Rectal smooth muscle tissue (tissue), 1 donor: ENCODE measurements around the gene LDB3.
A peak's percentile ranks its signal among the peaks of the same experiment; 100 is the strongest.

ENCODE experiments used
- H3K27ac ChIP-seq: one replicate; pipeline ENCODE4 v1.7.0; 2013; ENCODE audit warnings: low read depth, low read length, inconsistent platforms
- H3K27me3 ChIP-seq: one replicate; pipeline ENCODE4 v1.7.0; 2013; ENCODE audit warnings: low read length; ENCODE audit not compliant: control insufficient read depth, insufficient read depth
- H3K36me3 ChIP-seq: one replicate; pipeline ENCODE4 v1.7.0; 2013; ENCODE audit warnings: low read length; ENCODE audit not compliant: control insufficient read depth, insufficient read depth
- H3K4me1 ChIP-seq: one replicate; pipeline ENCODE4 v1.7.0; 2013; ENCODE audit warnings: low read length; ENCODE audit not compliant: control insufficient read depth, insufficient read depth
- H3K4me3 ChIP-seq: one replicate; pipeline ENCODE4 v1.7.0; 2013; ENCODE audit warnings: low read length
- H3K9ac ChIP-seq: one replicate; pipeline ENCODE4 v1.7.0; 2013; ENCODE audit warnings: low read length

The LDB3 gene

DNA sequence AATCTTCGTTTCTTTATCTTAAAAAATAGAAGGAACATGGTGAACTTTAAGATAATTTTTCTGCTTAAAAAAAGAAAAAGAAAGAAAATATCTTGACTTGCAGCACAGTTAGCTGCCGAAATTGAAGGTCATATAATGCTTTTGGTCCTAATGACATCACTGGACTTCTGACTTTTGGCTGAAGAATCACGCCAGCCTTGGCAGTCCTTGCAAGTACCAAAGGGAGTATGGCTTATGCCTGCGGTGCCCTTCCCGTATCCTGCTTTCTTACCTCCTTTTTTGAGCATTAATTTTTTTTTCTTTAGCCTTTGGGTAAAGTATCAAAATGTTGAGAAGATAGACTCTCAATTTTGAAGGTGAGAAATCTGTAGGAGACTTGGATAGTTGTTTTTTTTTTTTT, 95.1 kb downstream of the LDB3 start:
- Histone ChIP-seq H3K4me1 (peaks cover 26% of the 10 kb centered on the region), H3K27me3 (no peaks in the 10 kb centered on the region), H3K9ac (no peak overlapping the region), H3K36me3 (no peaks in the 10 kb centered on the region), H3K27ac (no peak overlapping the region), H3K4me3 (no peak overlapping the region)

DNA sequence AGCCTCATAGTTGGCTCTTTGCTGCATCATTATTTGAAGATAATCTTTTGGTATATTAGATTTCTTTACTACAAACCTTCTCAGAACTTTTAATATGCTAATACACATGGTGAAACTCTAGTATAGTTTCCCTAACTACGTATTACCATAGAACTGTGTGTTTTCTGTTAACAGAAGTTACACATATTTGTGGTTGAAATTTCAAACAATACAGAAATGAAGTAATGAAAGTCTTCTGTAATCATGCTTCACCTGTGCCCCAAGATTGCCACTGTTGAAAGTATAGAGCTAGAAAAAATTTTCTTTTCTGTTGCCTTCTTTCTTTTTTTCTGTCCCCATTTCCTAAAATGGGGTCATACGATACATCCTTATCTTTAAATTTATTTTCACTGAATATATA, 97.2 kb downstream of the LDB3 start:
- no peak overlapping the region for H3K4me3 ChIP-seq
- H3K4me1 ChIP-seq = peaks cover 35% of the 10 kb centered on the region
- H3K36me3 ChIP-seq = no peaks in the 10 kb centered on the region
- no peak overlapping the region for H3K27ac ChIP-seq
- H3K9ac ChIP-seq = no peak overlapping the region
- H3K27me3 ChIP-seq = no peaks in the 10 kb centered on the region

DNA sequence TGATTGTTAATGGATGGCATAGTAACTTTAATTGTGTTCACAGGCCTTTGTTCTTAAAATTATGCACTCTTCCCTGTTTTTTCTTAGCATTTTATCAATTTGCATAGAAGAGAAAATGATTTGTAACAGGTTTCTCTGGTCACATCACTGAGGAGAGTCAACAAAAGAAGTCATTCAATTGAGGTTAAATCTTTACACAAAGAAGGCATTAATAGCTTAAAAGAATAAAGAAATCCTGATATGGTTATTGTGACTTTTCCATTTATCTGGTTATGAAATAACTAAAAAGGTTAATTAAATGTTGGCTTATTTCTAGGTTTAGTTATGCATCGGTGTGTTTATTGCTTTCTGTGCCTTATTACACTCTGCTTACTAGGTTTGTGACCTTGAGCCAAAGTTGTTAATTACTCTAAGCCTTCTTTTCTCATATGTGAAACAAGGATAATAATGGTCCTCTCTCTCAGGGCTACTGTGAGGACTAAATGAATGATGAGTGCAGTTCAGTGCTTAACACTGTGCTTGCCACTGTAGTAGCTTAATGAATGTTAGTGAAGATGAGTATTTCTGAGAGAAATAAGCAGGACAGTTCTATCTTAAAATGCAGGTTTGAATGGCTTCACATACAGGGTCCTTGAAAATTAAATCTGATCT, 100.2 kb downstream of the LDB3 start:
- H3K4me1 ChIP-seq = peaks cover 27% of the 10 kb centered on the region
- H3K27ac ChIP-seq = no peak overlapping the region
- H3K4me3 ChIP-seq = no peak overlapping the region
- H3K27me3 ChIP-seq = no peaks in the 10 kb centered on the region
- H3K36me3 ChIP-seq = no peaks in the 10 kb centered on the region
- H3K9ac ChIP-seq = no peak overlapping the region

DNA sequence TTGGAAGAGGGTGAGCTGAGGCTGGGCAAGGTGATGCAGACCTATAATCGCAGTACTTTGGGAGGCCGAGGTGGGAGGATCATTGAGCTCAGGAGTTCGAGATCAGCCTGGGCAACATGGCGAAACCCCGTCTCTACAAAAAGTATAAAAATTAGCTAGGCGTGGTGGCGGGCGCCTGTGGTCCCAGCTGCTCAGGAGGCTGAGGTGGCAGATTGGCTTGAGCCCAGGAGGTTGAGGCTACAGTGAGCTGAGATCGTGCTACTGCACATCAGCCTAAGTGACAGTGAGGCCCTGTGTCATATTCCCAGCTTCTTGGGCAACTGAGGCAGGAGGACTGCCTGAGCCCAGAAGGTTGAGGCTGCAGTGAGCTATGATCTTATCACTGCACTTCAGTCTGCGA, 101.7 kb downstream of the LDB3 start:
- no peak overlapping the region for H3K27ac ChIP-seq
- no peak overlapping the region for H3K4me3 ChIP-seq
- no peaks in the 10 kb centered on the region for H3K36me3 ChIP-seq
- H3K27me3 ChIP-seq = no peaks in the 10 kb centered on the region
- H3K4me1 ChIP-seq = peaks cover 27% of the 10 kb centered on the region
- no peak overlapping the region for H3K9ac ChIP-seq

DNA sequence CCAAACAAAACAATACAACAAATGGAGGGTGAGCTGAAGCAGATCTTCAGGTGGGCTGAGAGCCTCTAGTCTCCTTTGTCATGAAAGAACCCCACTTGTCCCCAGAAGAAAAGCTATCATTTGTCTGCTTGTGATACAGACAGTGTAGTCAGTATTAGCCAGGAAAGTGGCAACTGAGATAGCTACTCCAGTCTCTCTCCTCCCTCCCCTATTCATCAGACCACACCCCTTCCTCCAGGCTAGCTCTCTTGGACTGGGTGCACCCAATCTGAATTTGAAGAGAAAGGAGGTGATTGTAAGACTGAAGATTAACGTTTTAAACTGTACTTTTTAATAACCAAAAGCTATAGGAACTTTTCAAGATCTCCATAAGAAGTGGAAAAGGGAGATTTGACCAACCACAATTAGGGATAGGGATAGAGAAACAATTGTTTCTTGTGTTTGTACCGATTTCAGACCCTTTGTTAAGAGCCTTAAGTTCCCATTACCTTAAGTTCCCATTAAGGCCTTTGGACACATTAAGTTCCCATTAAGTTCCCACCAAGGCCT, 102.2 kb downstream of the LDB3 start:
- Histone ChIP-seq H3K36me3 (no peaks in the 10 kb centered on the region), H3K27me3 (no peaks in the 10 kb centered on the region), H3K4me3 (no peak overlapping the region), H3K27ac (no peak overlapping the region), H3K4me1 (peaks cover 30% of the 10 kb centered on the region), H3K9ac (no peak overlapping the region)

DNA sequence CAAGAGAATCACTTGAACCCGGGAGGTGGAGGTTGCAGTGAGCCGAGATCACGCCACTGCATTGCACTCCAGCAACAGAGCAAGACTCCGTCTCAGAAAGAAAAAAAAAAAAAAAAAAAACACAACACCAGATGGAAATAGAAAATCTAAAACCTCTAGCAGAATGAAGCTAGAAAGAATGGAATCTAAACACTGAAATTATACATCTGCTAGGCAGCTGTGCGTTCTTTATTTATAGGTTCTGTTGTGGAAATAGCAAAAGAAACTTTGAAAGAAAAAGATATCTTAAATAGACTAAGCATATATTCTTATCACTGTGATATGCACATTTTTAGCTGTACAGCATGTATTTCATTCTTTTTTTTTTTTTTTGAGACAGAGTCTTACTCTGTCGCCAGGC, 105.2 kb downstream of the LDB3 start:
- peaks cover 20% of the 10 kb centered on the region for H3K4me1 ChIP-seq
- H3K27me3 ChIP-seq = no peaks in the 10 kb centered on the region
- H3K36me3 ChIP-seq = no peaks in the 10 kb centered on the region
- no peak overlapping the region for H3K4me3 ChIP-seq
- no peak overlapping the region for H3K9ac ChIP-seq
- no peak overlapping the region for H3K27ac ChIP-seq

DNA sequence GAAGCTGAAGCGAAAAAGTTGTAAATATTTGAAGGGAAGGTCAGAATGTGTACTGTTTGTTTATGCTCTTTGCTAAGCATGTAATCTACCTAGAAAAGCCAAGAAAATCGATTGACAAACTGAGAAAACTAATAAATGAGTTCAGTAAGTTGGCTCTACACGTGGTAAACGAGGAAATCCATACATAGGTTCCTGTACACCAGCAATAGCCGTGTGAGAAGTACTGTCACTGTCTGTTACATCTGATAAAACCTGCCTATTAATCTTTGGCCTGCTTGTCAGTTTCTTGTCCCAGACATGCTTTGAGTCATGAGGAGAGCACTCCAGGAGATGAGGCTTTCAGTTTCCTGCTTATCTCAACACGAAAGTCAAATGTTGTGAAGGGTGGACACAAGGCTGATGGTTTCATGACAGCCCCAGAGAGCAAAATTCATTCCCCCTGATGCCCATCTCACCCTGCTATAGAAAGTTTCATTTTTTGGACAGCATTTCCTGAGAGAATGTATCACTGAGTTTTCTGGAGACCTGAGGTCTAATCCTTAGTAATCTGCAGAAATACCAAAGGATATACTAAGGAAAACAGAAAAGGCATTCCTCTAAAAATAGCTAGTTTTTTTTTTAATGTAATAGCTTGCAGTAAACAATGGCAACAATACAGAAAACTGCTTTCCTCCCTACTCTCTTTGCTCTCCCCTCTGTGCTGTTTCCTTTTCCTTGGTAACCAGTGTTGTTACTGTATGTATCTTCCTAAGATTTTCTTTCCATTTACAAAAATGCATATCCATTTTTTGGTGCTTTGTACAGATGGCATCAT, 107.0 kb downstream of the LDB3 start:
- Histone ChIP-seq H3K27me3 (no peaks in the 10 kb centered on the region), H3K36me3 (no peaks in the 10 kb centered on the region), H3K9ac (no peak overlapping the region), H3K4me1 (peaks cover 6% of the 10 kb centered on the region), H3K4me3 (no peak overlapping the region), H3K27ac (no peak overlapping the region)

DNA sequence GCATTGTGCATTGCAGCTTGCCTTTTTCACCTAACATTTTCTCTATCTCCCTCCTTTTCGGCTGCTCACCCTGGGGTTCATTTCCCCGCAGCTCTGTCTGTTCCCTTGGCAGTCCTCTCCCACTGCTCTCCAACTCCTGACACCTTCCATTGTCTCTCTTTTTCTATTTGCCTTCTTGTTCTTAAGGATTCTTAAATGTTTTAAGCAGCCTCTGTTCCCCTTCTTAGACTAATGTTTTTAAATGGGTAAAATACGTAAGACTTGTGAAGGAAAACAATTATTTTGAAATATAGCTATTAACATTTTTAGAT, 107.5 kb downstream of the LDB3 start:
- Histone ChIP-seq H3K27me3 (no peaks in the 10 kb centered on the region), H3K4me1 (peaks cover 6% of the 10 kb centered on the region), H3K36me3 (no peaks in the 10 kb centered on the region), H3K4me3 (no peak overlapping the region), H3K27ac (no peak overlapping the region), H3K9ac (no peak overlapping the region)

DNA sequence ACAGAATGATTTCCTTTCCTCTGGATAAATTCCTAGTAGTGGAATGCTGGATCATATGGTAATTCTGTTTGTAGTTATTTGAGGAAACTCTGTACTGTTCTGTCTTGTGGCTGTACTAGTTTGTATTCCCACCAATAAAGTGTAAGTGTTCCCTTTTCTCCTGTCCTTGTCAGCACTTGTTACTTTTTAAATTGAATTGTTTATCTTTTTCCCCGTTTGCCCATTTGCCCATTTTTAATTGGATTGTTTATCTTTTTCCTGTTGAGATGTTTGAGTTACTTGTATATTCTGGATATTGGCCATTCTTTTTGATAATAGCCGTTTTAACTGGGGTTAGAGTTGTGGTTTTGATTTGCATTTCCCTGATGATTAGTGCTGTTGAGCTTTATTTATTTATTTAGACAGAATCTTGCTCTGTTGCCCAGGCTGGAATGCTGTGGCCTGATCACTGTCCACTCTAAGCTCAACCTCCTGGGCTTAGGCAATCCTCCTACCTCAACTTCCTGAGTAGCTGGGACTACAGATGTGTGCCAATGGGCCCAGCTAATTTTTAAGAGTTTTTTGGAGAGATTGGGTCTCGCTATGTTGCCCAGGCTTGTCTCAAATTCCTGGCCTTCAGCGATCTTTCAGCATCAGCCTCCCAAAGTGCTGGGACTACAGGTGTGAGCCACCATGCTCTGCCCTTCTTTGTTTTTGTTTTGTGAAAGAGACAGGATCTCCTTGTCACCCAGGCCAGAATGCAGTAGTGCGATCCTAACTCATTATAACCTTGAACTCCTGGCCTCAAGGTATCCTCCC, 111.1 kb downstream of the LDB3 start:
- Histone ChIP-seq H3K27ac (no peak overlapping the region), H3K4me1 (peaks cover 6% of the 10 kb centered on the region), H3K27me3 (no peaks in the 10 kb centered on the region)

DNA sequence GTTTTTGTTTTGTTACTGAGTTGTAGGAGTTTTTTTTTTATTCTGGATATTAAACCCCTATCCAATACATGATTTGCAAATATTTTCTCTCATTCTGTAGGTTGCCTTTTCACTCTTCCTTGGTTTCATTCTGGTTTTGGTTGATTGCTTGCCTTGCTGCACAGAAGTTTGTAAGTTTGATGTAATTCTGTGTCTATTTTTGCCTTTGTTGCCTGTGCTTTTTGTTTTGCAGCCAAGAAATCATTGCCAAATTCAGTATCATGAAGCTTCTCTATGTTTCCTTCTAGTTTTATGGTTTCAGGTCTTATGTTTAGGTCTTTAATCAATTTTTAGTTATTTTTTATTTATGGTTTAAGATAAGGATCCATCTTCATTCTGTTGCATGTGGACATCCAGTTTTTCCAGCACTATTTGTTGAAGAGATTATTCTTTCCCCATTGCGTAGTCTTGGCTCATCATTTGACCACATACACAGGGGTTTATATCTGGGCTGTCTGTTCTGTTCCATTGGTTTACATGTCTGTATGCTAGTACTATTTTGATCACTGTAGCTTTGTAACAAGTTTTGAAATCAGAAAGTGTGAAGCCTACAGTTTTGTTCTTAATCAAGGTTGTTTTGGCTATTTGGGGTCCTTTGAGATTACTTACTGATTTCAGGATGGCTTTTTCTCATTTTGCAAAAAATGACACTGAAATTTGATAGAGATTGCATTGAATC, 114.5 kb downstream of the LDB3 start:
- no peak overlapping the region for H3K4me3 ChIP-seq
- H3K4me1 ChIP-seq = peaks cover 18% of the 10 kb centered on the region
- H3K9ac ChIP-seq = no peak overlapping the region
- no peaks in the 10 kb centered on the region for H3K27me3 ChIP-seq
- H3K27ac ChIP-seq = peak overlapping the region; percentile 40
- no peaks in the 10 kb centered on the region for H3K36me3 ChIP-seq

More for the DNA sequence above, 111.1 kb downstream of the LDB3 start:
- Histone ChIP-seq H3K36me3 (no peaks in the 10 kb centered on the region), H3K9ac (no peak overlapping the region), H3K4me3 (no peak overlapping the region)

DNA sequence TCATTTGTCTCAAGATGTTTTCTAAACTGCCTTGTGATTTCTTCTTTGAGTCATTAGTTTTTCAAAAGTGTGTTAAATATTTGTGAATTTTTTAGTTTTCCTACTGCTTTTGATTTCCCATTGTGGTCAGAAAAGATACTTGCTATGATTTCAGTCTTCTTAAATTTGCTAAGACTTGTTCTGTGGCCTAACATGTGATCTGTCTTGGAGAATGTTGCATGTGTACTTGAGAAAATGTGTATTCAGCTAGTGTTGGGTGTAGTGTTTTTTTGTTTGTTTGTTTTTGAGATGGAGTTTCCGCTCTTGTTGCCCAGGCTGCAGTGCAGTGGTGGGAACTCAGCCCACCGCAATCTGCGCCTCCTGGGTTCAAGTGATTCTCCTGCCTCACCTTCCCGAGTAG, 116.7 kb downstream of the LDB3 start:
- Histone ChIP-seq H3K4me3 (no peak overlapping the region), H3K36me3 (no peaks in the 10 kb centered on the region), H3K27me3 (no peaks in the 10 kb centered on the region), H3K9ac (no peak overlapping the region), H3K4me1 (peaks cover 18% of the 10 kb centered on the region), H3K27ac (no peak overlapping the region)
